CD4-positive, alpha-beta T cell treated with Interleukin-15 for 4 hours (primary cell): ENCODE results near the gene FERMT2.

Experiments used
- DNase-seq: peaks from one replicate; pipeline ENCODE4 v3.0.0-alpha.2; 2020; ENCODE audit warnings: low spot score

FERMT2 gene

GRCh38 chr14:52821805-52822250 is 129.0 kb downstream of the FERMT2 start:
- no peak for DNase-seq

- DNase-seq, result no peak
These were observed 142.7 kb downstream of the FERMT2 start for GRCh38 chr14:52808101-52808500.
